NCI-H510A (cell line): Measurements from ENCODE around the gene FCHO1.
"Not testable (repeated sequence)": the region's sequence is repeated elsewhere in the genome, so short reads cannot be mapped to it uniquely, and the experiment has no call there.

Experiments used
- DNase-seq: peaks from one replicate; lab custom pipeline; 2025; lab: John Stamatoyannopoulos, UW

Gene FCHO1

DNA sequence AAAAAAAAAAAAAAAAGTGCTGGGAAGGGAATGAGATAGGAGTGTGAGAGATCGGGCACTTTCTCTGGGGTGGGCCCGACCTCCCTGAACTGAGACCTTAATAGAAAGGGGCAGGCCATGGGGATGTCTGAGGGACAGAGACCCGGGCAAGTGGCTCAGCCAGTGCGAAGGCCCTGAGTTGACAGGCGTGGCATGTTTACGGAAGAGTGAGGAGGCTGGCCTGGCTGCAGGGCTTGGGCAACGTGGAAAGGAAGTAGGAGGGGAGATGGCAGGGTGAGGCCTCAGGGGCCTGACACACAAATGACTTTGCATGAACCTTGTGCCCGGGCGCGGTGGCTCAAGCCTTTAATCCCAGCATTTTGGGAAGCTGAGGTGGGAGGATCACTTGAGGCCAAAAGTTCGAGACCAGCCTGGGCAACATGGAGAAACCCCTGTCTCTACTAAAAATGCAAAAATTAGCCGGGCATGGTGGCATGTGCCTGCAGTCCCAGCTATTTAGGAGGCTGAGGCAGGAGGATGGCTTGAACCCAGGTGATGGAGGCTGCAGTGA is 13.9 kb downstream of the FCHO1 start:
- no peak for DNase-seq

DNA sequence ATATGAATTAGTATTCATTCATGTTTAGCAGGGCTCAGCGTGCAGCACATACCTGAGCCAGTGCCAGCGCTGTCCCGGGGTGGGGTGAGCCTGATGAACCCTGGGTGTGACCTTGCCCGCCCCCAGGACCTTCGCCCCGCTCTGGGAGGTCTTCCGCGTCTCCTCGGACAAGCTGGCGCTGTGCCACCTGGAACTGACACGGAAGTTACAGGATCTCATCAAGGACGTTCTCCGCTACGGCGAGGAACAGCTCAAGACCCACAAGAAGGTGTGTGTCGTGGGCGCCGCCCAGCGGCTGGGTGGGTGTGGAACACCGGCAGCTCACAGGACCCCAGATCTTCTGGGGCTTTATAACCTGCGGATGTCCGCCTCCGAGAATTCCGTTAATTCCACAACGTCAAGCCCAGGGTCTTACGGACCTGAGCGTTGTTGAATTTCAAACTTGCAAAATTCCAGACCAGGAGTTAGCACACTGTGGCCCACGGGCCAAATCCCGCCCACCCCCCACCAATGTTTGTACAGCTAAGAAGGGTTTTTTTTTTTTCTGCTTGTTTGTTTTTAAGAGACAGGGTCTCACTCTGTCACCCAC is 15.4 kb downstream of the FCHO1 start:
- peak; percentile 55 for DNase-seq

DNA sequence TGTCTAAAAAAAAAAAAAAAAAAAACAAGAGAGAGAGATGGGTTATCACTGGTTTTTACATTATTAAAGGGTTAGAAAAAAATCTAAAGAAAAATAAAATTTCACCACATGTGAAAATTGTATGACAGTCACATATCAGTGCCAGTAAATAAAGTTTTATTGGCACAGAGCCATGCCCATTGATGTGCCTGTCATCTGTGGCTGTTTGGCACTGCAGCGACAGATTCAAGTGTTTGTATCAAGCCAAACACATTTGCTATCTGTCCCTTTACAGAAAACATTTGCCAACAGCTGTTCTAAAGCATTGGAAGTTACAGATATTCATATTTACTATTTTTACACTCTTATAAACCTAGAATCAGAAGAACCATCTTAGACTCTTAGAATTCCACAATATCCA is 16.3 kb downstream of the FCHO1 start:
- no peak for DNase-seq

DNA sequence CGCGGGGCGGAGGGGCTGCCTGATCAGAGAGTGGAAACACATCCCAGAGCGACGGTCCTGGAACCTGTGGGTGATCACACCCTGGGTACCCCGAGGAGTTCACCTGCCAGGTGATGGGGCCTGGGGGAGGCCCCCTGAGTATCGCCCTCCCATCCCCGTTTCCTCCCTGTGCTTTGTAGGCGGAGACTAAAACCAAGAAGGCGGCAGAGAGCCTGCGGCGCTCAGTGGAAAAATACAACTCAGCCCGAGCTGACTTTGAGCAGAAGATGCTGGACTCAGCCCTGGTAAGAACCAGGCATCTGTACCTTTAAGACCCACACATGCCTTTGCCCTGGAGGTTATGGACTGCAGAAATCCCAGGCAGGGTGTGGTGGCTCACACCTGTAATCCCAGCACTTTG is 19.3 kb downstream of the FCHO1 start:
- no peak for DNase-seq

DNA sequence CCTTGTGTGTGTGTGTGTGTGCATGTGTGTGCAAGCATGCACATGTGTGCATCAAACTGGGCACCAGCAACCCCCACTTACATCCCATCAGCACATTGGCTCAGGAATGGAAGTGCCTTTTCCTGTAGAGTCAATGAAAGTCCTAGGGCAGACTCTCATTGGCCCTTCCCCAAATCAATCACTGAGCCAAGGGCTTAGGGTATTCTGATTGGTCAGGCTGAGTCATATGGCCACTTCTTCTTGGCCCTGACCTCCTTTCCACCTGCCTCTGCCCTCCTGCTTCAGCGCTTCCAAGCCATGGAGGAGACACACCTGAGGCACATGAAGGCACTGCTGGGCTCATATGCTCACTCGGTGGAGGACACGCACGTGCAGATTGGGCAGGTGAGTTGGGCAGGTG is 20.9 kb downstream of the FCHO1 start:
- DNase-seq, result no peak

DNA sequence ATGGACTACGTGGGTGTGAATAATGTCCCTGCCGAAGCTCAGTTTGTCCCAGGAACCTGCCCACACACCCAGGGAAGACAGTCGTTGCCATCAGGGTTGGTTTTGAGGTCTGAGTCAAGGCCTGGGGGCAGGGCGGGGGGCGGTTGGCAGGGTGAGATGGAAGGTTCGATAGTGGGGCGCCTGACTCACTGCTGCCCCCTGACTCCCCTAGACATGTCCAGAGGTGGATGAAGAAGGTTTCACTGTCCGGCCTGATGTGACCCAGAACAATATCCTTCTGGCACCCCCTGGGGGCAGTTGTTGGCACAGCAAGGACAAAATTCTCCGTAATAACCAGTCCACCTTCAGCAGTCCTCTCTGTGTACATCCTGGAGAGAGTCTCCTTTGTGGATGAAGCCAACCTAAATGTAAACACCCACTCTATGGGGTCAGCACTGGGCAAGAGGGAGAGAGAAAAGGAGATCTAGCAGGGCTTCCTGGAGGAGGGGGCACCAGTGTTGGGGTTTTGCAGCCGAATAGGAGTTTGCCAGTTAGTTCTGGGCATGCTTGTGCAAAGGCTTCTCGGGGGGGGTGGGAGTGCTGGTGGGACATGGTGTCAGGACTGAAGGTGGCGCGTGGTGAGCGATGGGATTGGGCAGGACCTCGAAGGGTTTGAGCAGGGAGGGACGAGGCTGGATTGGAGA is 24.1 kb downstream of the FCHO1 start:
- DNase-seq, result no peak

DNA sequence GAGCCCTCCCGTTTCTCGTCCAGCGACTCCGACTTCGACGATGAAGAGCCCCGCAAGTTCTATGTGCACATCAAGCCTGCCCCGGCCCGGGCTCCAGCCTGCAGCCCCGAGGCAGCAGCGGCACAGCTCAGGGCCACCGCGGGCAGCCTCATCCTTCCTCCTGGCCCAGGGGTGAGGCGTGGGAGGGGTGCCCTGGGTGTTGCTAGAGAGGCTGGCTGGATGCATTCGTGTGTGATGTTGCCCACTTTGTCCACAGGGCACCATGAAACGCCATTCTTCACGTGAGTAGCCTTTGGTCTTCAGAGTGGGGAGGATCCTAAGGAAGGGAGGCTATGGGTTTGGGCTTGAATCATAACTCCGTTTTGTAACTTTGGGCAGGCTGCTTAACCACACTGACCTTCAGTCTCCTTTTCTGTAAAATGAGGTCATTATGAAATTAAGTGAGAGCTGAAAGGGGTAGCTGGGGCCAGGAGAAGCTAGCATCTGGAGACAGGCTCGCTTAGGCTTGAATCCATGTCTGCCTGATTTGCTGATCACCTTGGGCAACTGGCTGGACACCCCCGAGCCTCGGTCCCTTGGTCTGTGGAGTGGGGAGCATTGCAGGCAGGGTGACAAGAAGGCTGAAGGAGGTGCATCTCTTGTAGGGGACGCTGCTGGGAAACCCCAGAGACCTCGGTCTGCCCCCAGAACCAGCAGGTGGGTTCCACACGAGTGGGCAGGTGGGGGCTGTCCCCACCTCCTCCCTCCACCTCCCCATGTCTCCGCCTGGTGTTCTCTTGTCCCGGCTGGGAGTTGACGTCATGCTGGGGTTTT is 24.9 kb downstream of the FCHO1 start:
- no peak for DNase-seq

DNA sequence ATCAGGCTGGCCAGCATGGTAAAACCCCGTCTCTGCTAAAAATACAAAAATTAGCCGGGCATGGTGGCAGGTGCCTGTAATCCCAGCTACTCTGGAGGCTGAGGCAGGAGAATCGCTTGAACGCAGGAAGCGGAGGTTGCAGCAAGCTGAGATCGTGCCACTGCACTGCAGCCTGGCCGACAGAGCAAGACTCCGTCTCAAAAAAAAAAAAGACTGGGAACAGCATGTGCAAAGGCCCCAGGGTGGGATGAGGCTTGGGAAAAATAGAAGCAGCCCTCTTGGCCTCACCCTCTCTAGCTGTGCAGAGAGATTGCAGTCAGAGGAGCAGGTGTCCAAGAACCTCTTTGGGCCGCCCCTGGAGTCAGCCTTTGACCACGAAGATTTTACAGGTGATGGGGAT is 26.6 kb downstream of the FCHO1 start:
- not testable (repeated sequence) for DNase-seq

DNA sequence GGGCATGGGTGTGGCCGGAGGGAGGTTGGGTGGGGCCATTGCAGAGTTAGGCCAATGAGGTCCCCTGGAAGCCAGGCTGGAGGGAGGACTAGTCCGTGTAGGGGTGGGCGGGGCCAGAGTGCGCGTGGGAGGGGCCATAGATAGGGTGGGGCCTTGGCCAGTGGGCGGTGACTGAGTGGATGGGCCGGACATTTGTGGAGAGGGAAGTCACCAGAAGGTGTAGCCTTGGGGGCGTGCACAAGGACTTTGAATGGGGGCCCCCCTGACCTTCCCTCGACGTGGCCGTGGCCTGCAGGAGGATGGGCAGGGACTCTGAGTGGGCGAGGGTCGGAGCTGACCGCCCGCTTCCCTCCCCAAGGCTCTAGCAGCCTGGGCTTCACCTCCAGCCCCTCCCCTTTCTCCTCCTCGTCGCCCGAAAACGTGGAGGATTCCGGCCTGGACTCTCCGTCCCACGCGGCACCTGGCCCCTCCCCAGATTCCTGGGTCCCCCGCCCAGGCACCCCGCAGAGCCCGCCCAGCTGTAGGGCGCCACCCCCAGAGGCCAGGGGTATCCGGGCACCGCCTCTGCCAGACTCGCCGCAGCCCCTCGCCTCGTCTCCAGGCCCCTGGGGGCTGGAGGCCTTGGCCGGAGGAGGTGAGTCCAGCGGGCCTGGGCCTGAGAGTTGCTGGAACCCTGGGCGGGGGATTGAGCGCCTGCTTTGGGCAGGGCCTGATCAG is 27.1 kb downstream of the FCHO1 start:
- DNase-seq, result no peak

DNA sequence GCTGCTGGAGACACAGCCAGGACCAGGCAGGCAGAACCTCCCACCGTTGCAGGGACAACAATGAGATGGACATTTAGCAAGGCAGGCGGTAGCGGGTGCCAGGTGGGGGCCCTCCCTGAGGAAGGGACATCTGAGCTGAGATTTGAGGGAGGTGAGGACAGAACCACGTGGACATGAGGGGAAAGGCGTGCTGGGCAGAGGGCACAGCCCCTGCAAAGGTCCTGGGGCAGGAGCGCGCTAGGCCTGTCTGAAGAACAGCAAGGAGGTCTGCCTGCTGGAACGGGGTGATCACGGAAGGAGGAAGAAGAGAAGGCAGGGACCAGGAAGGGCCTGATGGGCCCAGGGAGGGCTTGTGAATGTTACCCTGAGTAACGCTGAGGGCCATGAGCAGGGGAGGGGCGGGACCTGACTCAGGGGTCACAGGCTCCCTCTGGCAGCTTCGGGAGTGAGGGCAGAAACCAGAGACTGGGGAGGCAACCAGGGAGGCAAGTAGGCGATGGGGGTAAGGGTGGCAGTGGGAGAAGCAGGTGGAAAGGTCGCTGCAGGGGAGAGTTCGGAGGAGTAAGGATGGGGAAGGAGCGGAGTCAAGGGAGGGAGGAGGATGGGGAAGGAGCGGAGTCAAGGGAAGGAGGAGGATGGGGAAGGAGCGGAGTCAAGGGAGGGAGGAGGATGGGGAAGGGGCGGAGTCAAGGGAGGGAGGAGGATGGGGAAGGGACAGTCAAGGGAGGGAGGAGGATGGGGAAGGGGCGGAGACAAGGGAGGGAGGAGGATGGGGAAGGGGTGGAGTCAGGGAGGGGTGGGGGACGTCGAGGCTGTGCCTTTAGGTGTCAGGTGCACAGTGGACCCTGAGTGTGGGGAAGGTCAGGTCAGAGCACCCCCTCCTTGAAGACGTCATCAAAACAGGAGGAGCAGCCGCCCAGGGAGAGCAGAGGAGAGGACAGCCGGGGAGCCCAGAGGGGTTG is 28.0 kb downstream of the FCHO1 start:
- DNase-seq, result no peak

DNA sequence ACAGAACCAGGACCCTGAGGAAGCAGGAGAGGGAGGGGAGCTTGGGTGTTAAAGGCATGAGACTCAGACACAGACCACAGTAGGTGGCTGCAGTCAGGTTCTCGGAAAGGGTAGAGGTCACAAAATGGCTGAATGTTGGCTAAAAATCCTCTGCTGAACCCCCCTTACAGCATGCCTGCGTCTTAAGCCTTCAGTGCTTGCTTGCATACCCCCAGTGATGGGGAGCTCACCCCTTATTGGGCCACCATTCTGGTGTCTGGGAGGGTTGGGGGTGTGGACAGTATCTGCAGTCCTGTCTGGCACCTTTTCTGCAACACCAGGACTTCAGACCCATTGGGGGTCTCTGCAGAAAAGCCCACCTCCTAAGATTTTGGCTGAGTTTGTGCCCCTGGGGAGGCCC is 29.5 kb downstream of the FCHO1 start:
- DNase-seq, result no peak

DNA sequence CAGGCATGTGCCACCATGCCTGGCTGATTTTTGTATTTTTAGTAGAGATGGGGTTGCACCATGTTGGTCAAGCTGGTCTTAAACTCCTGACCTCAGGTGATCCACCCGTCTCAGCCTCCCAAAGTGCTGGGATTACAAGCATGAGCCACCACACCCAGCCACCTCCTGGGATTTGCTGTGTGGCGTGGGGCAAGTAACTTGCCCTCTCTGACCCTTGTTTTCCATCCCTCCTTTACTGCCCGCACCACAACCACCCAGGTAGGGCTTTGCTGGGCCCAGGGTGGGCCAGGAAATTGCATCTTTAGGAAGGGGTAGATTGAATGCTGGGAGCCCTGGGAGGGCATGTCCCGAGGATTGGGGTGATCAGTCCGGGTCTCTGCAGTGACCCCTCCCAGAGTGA is 32.4 kb downstream of the FCHO1 start:
- DNase-seq, result not testable (repeated sequence)

DNA sequence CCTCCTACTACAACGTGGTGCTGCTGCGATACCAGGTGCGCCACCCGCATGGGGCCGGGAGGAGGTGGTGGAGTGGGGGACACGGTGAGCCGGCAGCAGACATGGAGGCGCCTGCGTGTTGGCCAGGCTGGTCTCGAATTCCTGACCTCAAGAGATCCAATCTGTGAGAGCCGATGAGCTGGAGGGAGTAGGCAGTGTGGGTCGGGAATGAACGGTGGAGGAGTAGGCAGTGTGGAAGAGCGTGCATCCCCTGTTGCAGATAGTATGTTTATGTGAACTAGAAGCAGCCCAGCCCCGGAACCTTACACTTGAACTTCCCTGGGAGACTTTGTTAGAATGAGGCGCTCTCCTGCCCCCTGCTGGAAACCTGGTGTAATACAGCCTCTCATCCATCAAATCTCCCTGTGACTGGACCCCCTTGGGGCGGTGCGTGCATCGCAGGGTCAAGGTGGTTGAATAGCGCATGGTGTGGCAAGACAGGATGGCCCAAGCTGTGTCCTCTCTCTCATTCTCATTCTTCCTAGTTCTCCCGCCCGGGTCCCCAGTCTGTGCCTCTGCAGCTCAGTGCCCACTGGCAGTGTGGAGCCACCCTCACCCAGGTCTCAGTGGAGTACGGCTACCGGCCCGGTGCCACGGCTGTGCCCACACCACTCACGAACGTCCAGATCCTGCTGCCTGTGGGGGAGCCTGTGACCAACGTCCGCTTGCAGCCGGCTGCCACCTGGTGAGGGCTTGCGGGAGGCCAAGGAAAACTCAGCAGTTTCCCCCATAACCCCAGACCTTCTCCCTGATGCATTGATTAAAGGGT is 33.1 kb downstream of the FCHO1 start:
- peak; percentile 27 for DNase-seq

DNA sequence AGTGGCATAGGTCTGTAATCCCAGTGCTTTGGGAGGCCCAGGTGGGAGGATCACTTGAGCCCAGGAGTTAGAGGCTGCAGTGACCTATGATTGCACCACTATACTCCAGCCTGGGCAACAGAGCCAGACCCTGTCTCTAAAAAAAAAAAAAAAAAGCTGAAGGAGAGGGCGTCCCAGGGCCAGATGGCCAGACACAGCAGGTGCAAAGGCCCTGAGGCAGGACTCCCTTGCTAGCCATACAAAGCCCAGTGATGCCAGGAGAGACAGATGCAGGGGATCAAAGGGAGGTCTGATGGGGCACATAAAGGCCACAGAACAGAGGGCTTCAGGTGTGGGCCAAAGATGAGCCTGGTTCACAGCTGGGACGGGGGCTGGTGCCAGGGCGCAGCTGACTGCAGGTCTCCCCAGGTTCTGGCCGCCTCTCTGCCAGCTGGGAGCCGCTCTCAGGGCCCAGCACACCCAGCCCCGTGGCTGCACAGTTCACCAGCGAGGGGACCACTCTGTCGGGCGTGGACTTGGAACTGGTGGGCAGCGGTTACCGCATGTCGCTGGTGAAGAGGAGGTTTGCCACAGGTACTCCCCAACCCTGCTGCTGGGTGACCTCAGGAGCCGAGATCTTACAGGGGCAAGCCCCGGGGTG is 36.1 kb downstream of the FCHO1 start:
- no peak for DNase-seq

DNA sequence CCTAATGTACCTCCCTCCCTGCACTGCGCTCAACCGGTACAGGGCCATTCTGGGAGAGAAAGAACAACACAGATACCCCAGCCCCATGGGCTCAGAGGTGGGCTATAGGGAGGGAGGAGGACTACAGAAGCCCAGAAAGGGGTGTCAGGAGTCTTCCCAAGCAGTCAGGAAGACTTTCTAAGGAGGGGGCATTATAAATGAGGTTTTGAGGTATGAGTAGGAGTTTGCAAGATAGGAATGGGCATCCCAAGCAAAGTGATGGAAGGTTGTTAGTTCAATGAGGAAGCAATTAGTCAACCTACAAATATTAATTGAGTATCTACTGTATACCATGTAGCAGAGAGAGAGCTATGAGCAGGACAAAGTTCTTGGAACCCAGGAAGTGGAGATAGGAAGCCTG is 37.4 kb downstream of the FCHO1 start:
- no peak for DNase-seq

DNA sequence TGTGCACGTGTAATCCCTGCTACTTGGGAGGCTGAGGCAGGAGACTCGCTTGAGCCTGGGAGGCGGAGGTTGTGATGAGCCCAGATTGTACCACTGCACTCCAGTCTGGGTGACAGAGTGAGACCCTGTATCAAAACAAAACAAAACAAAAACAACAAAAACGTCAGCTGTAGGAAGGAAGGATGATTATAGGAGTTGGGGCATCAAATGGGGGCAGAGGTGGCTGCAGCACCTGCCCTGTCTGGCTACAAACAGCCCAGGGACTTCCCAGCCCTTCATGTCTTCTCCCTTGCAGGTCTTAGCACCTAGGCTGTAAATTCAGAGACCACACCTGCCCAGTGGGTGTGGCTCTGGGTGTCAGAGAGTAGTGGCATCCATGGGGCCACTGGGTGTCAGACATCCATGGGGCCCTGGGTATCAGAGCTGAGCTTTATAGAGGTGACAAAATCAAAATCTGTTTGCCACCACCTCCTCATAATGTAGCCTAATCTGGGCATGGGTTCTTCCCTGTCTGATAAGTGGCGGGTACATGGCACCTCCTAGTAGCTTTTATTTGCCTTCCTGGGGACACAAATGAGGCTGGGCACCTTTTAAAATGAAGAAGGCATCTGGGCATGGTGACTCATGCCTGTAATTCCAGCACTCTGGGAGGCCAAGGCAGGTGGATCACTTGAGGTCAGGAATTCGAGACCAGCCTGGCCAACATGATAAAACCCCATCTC is 38.9 kb downstream of the FCHO1 start:
- DNase-seq, result no peak

DNA sequence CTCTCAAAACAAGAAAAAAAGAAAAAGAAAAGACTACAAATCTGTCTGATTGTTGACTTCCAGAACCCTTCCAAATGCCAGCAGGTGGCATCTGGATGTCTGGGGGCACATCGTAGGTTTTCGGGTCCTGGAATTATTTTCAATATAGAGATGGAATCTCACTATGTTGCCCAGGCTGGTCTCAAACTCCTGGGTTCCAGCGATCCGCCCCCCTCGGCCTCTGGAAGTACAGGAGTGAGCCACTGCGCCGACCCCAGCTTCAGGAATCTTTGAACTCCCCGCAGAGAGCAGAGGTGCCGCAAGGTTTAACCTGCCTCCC is 43.1 kb downstream of the FCHO1 start:
- no peak for DNase-seq

DNA sequence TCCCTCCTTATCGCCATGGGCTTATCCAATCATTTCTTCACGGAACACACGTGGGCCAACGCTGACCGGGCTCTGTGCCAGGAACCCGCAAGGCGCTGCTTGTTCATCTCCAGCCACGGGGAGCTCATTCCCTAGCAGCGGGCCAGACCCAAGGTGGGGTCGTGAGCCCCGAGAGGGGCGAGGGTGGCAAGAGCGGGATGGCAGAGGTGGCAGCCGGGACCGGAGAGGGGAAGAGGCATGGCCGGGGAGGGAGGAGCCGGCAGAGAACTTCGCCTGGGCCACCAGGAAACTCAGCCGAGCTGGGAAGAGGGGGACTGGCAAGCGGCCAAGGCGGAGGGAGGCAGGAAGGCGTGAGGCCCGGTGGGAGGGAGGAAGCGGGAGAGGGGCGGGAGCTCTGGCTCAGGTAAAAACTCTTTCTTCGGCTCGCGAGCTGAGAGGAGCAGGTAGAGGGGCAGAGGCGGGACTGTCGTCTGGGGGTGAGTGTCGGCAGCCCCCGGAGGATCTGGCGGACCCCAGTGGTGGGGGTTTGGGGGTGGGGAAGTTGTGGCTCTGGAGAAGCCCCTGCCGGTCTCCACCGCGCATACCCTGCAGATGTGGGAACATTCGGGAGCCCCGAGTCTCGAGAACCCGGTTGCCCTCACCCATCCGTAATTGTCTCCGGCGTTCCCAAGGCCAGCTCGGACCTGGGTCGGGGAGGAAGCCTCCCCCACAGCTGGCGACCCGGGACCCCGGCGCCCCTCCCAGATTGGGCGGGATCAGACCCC is 43.6 kb downstream of the FCHO1 start, which contains the start of gene B3GNT3:
Gene B3GNT3 (plus strand): TSS at position 408 of the 764 bp plus-strand sequence. CDS start 12,670 bp downstream, outside the sequence.
- peak; percentile 78 for DNase-seq
